NCI-H524 treated with DMSO at 0.1 percent for 48 hours (cell line): Measurements from ENCODE around the gene NLGN4Y.
"Not testable (repeated sequence)": the region's sequence is repeated elsewhere in the genome, so short reads cannot be mapped to it uniquely, and the experiment has no call there.

ENCODE experiments used
- DNase-seq: peaks from one replicate; lab custom pipeline; 2025; lab: John Stamatoyannopoulos, UW

The NLGN4Y gene

DNA sequence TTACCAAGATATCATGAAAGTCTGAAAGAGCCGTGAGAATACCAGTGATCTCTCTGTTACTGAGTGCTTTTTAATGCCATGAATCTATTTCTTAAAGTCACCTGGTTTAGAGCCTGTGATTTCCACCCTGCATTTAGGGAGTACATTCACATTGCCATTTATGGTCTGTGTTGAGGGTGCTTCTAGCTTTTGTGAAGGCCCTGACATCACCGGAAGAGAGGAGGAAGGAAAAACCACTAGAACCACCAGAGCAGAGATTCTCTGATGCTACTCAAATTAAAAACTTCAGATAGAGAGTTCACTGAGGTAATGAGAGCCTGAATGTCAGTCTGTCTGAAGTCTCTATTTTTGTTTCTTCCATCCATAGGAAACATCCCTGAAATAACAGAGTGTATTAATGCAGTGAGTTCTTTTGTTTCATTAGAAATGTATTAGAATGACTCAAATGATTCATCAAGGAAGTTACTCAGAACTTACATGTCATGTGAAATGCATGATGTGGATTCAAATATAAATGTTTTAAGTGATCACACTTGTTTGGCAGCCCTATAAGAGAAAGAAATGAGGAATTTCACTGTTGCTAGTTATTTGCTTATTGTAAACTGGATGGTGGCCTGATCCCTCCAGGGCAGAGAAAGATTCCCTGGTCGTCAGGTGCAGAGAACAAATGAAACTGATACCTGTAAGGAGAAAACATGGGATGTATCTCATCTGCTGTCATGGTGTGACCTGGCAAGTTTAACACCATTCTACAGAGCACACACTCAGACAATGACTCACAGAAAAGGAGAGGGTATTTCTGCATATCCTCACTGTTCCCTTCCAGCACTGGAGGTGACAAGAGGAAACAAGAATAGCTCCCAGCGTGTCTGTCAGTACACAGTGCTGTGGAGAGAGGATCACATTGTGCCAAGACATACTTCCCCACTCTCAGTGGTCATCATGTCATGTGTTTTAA, 310.1 kb downstream of the NLGN4Y start:
- DNase-seq: no peak

DNA sequence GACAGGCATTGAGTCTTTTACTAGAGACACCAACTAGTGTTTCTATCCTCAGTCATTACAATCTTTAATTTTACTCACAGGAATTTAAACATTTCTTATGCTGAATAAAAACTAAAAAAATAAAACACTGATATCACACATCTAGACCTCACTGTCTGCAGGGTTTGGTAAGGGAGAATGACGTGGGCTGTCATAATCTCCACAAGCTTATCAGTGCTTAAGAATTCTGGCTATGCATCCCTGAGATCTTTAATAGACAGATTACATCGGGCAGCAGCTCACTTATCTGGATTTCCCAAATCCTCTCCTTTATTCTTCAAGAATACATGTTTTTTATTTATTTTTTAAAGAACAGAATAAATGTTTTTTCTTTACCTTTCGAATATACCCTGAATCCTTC, 313.1 kb downstream of the NLGN4Y start:
- DNase-seq: no peak

DNA sequence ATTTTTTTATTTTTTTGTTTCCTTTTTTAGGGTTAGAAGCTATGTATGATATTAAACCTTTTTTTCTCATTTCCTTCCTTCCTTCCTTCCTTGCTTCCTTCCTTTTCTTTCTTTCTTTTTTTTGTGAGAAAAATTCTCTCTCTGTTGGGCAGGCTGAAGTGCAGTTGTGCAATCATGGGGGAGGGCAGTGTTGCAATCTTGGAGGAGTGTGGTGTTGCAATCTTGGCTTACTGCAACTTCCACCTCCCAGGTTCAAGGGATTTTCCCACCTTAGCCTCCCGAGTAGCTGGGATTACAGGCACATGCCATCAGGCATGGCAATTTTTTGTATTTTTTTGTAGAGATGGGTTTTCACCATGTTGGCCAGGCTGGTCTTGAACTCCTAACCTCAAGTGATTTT, 326.4 kb downstream of the NLGN4Y start:
- no peak for DNase-seq

DNA sequence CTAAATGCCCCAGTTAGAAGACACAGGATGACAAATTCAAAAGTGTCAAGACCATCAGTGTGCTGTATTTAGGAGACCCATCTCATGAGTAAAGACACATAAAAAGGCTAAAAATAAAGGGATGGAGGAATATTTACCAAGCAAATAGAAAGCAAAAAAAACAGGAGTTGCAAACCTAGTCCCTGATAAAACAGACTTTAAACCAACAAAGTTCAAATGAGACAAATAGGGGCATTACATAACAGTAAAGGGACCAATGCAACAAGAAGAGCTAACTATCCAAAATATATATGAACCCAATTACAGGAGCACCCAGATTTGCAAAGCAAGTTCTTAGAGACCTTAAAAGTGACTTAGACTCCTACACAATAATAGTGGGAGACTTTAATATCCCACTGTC, 336.1 kb downstream of the NLGN4Y start:
- DNase-seq: no peak

DNA sequence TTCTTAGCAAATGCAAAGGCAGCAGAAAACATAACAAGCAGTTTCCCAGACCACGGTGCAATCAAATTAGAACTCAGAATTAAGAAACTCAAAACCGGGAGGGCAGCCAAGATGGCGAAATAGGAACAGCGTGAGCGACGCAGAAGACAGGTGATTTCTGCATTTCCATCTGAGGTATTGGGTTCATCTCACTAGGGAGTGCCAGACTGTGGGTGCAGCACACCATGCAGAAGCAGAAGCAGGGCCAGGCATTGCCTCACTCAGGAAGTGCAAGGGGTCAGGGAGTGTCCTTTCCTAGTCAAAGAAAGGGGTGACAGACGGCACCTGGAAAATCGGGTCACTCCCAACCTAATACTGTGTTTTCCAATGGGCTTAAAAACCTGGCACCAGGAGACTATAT, 336.7 kb downstream of the NLGN4Y start:
- DNase-seq: not testable (repeated sequence)

DNA sequence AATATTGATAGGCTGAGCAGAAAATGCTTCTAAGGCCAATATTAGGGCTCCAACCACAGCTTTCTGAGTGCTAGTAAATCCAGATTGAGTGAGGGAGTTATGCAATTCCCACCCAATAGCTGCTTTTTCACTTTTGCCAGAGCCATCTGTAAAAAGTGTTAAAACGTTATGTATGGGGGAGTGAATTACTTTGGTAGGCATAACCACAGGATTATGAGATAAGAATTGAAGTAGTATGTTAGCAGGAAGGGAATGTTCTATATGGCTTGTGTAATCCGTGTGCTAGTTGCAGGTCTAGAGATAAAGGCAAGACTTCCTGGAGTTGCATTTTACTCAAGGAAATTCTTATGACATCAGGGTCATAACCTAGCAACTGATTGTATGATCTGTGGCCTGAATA, 347.6 kb downstream of the NLGN4Y start:
- no peak for DNase-seq
